Common myeloid progenitor, CD34-positive (primary cell): ENCODE results near the gene PPP1R1B.

ENCODE experiments used
- CTCF ChIA-PET: fragments of 350-600 bp; sonication (Branson Sonifier 250); formaldehyde crosslinking; loops from one replicate; lab custom pipeline; 2021; ENCODE audit warnings: antibody characterized with exemption; lab: Charles Lee
- POLR2A ChIA-PET: fragments of 350-600 bp; sonication (Branson Sonifier 250); formaldehyde crosslinking; loops from one replicate; lab custom pipeline; 2021; ENCODE audit warnings: antibody characterized with exemption; lab: Charles Lee
- DNase-seq, 3 donors: peaks; one replicate each; pipeline versions ENCODE4 v3.0.0 to v3.0.0-alpha.2; 2013
- H3K27ac ChIP-seq, 2 experiments: 1 replicate in 1 of 2; 2 replicates in 1 of 2; pipeline ENCODE4 v1.7.0; 2013; ENCODE audit warnings: inconsistent platforms in 2 of 2, low read length in 2 of 2, mild to moderate bottlenecking in 2 of 2, low read depth in 1 of 2, moderate library complexity in 1 of 2; ENCODE audit not compliant: severe bottlenecking in 2 of 2, insufficient read depth in 1 of 2, poor library complexity in 1 of 2
- H3K27me3 ChIP-seq, 5 experiments: replicated peaks in 2 of 5; 1 replicate in 3 of 5; 2 replicates in 2 of 5; pipeline versions ENCODE4 v1.6.1 to v1.7.0; 2013; ENCODE audit warnings: low read length in 4 of 5, mild to moderate bottlenecking in 2 of 5, moderate library complexity in 2 of 5, inconsistent platforms in 1 of 5; ENCODE audit not compliant: insufficient read depth in 5 of 5, control insufficient read depth in 4 of 5
- H3K36me3 ChIP-seq, 4 experiments: 1 replicate in 2 of 4; 2 replicates in 2 of 4; pipeline versions ENCODE4 v1.6.1 to v1.7.0; 2013; ENCODE audit warnings: low read length in 3 of 4, control low read depth in 1 of 4, mild to moderate bottlenecking in 1 of 4; ENCODE audit not compliant: control insufficient read depth in 4 of 4, insufficient read depth in 4 of 4
- H3K4me1 ChIP-seq, 4 experiments: 1 replicate in 3 of 4; 2 replicates in 1 of 4; pipeline versions ENCODE4 v1.6.1 to v1.7.1; 2013; ENCODE audit warnings: low read length in 3 of 4, mild to moderate bottlenecking in 3 of 4, control low read depth in 1 of 4, inconsistent platforms in 1 of 4, moderate library complexity in 1 of 4; ENCODE audit not compliant: control insufficient read depth in 4 of 4, insufficient read depth in 4 of 4; ENCODE audit errors: control extremely low read depth in 1 of 4
- H3K4me3 ChIP-seq, 7 experiments: 1 replicate in 4 of 7; 2 replicates in 3 of 7; pipeline versions ENCODE4 v1.5.1 to v1.7.0; 2013; ENCODE audit warnings: mild to moderate bottlenecking in 7 of 7, low read length in 6 of 7, moderate library complexity in 6 of 7, inconsistent platforms in 2 of 7, low read depth in 2 of 7, control low read depth in 1 of 7; ENCODE audit not compliant: insufficient read depth in 4 of 7, control insufficient read depth in 1 of 7; ENCODE audit errors: extremely low read depth in 1 of 7
- H3K9me3 ChIP-seq, 5 experiments: 1 replicate in 4 of 5; 2 replicates in 1 of 5; pipeline versions ENCODE4 v1.6.1 to v1.7.1; 2013; ENCODE audit warnings: low read length in 4 of 5, mild to moderate bottlenecking in 2 of 5, inconsistent platforms in 1 of 5, low read depth in 1 of 5, moderate library complexity in 1 of 5; ENCODE audit not compliant: control insufficient read depth in 4 of 5, insufficient read depth in 2 of 5; ENCODE audit errors: control extremely low read depth in 1 of 5
- WGBS: methylation state at CpG from one replicate; pipeline ENCODE4 v1.1.5; 2013; ENCODE audit not compliant: insufficient coverage; 5-methylcytosine and 5-hydroxymethylcytosine counted together

Gene PPP1R1B

DNA sequence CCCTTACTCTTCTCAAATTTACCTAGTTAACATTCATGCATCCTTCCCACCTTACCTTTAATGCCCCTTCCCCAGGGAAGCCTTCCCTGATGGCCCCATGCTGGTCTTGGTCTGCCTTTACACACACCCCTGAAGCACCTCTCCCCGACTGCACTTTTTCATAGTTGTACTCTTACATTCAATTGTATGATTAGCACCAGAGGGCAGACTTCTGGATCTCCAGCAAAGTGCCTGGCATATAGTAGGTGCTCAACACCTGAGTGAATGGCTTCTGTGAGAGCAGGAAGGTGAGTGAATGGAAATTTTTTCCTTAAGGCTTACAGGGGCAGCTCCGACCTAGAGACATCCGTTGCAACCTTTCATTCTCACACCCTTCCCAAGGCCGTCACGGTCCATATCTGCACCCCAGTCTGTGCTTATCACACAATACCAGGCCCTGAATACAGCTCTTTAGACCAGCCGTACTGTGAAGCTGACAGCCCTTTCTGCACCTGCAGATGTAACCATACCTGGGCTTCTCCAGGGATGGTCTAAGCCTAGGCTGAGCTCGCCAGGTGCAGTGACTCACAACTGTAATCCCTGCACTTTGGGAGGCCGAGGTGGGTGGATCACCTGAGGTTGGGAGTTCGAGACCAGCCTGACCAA, 56.7 kb downstream of the PPP1R1B start:
- DNase-seq: peak in 1 of 3 donors; percentile 19
- Histone ChIP-seq H3K36me3 (peaks cover 0 to 17% (median under 1%) of the 10 kb centered on the region in 4 experiments), H3K4me3 (no peak overlapping the region), H3K27ac (no peak overlapping the region), H3K9me3 (no peaks in the 10 kb centered on the region), H3K4me1 (peaks cover 8 to 32% (median 21%) of the 10 kb centered on the region in 4 experiments), H3K27me3 (no peaks in the 10 kb centered on the region)
- CTCF ChIA-PET: interaction anchor here (0.6 to 1.6 kb wide), 5 partner anchors 13 to 146 kb away, joined by 3 to 4 read pairs (median 3); partner anchors contain the start of gene PNMT
- 89% methylated on average over 7 of the region's 9 CpGs for WGBS
- POLR2A ChIA-PET: no interaction called here

DNA sequence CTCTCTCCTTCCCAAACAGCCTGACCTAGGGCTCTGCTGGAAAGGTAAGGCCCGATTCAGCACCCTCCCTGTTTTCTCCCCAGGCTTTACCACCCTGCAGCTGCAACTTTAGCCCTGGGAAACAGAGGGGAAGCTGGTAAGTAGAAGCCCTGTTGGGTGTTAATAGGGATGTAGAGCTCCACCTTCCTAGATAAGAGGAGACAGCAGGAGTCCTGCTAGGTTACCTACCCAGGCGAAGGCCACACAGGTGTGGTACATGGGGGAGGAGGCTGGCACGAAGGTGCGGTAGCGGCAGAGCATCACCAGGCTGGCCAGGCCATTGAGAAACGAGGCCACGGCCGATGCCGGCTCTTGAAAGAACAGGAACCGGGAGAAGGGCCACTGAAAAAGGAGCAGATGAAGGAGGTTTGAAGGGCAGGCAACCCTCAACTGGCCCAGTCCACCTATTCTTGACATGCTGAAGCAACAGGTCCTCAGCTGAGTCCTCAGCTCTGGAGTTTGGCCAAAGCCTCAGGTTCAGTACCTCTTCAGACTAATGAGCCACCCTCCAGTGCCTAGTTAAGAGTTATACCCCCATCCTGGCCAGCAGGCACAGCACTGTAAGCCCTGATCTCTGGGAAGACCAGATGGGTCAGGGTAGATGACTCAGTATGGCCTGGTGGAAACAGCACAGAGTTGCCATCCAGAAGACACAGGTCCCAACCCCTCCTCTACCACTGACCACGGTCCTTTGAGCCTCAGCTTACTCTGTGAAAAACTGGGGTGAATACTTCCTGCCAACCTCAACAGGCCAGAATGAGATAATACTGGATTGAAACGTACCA, 57.8 kb downstream of the PPP1R1B start:
- H3K4me1 ChIP-seq: peaks cover 7 to 30% (median 20%) of the 10 kb centered on the region in 4 experiments
- H3K27ac ChIP-seq: no peak overlapping the region
- H3K4me3 ChIP-seq: no peak overlapping the region
- ChIA-PET POLR2A (no interaction called here), CTCF (interaction anchor here (1.1 to 2.1 kb wide), 4 partner anchors 12 to 147 kb away, joined by 3 to 10 read pairs (median 4); no protein-coding TSS in a partner anchor)
- 98% methylated on average over 11 of the region's 12 CpGs for WGBS
- H3K9me3 ChIP-seq: no peaks in the 10 kb centered on the region
- no peaks in the 10 kb centered on the region for H3K27me3 ChIP-seq
- no peak for DNase-seq
- peaks cover 0 to 17% (median under 1%) of the 10 kb centered on the region in 4 experiments for H3K36me3 ChIP-seq
